GM18499 (cell line): ENCODE measurements around the gene LEMD1.

Experiments used
- ATAC-seq: cut with Tn5 transposase; IDR thresholded peaks from one replicate; pipeline ENCODE4 v1.9.1; 2021; ENCODE audit warnings: moderate number of reproducible peaks; ENCODE audit not compliant: insufficient read depth, unreplicated experiment

Gene LEMD1

DNA sequence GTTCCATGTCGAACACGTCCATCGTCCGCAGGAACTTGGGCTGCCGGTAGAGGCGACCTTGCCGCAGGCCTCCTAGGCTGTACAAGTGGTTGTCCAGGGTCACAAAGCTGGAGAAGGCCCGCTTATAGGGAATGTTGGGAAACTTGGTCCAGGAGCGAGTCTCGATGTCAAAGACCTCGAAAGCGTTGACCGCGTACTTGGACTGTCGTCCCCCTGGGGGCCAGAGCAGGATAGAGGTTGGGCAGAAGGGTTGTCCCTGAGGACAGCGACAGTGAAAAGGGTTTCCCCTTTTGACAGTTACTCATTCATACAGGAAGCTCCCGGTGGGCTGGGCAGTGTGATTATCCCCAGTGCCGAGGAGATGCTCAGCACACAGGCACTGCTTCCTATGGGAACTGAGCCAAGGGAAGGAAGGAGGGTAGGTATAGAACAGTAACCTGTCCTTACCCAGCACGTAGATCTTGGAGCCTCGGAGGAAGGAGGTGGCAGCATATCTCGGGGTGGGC is 82.6 kb downstream of the LEMD1 start:
- no peak for ATAC-seq

DNA sequence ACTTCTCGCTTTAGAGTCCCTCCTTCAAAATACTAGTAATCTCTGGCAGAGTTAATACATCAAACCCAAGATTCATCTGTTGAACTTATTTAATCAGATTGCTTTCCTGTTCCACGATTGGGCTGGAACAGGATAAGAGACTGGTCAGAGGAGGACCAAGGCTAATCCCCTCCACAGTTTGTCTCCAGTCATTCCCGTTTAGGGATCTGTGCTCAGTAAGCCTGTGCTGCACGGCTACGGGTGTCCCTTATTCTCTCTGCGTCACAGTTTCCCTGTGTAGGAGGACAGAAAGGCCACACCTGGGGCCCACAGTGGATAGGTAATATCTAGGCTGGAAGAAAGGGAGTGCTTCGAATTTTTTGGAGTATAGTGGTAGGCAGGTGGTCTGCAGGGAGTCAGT is 83.8 kb downstream of the LEMD1 start:
- ATAC-seq = no peak

DNA sequence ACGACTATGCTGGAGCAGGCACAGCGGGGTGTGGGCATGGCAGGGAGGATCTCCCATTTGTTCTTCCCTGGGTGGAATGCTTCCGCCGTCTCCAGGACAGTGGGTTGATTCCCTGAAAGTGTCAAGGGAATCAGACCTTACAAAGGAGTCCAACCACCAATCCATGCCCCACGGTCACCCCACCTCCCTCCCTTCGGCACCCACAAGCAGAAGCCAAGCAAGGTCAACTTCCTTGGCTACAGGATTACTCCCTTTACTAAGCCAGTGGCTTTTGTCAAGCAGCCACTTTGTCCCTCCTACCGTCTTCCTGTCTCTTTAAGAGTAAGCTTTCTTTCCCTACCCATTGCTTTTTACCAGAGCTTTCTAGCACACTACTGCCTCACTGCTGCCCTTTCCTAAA is 84.4 kb downstream of the LEMD1 start:
- ATAC-seq = no peak

DNA sequence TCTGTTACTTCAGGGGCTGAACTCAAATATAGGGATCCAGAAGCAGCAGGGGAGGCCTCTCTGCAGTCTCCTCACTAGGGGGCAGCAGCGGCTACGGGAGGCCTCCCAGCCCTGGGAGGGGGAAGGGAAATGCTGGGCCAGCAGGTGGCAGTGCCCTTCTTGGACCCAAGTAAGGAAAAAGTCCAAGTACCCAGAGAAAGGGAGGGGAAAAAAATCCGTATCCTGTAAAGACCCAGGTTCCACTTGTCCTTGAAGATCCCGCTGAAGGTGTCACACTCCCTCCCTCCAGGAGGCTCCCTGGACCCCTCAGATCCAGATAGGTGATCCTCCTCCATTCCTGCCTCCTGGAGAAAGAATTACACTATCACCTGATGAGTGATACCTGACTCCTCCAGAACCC is 86.2 kb downstream of the LEMD1 start:
- ATAC-seq = no peak

DNA sequence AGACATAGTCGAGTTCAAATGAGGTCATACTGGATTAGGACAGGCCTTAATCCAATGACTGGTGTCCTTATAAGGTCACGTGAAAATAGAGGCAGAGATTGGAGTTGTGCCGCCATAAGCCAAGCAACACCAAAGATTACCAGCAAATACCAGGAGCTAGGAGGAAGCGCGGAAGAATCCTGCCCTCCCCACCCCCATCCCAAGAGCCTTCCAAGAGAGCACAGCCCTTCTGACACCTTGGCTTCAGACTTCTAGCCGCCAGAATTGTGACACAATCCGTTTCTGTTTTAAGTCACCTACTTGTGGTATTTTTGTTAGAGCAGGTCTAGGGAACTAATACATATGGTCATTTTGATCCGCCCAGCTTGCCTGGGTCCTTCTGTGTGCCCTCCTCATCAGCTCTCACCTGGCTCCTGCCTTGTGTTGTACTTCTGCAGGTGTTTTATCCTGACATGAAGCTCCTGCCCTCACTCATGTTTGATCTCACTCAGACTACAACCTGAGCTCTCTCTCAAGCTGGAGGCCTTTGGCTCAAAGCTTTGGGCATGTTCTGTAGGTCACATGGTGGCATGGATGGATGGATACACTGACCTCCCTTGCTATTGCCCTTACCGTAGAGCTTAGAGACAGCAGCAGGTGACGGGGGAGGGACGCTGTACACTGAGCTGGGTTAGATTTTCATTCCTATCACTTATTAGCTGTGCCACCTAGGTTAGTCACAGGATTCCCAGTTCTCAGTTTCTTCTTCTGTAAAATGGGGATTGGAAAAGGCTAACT is 89.7 kb downstream of the LEMD1 start:
- no peak for ATAC-seq
